A549 (cell line): ENCODE results near the gene RNF4. TPM values are rescaled to one million over a fixed set of nuclear protein-coding genes. Genes with fewer than 3 reads are reported as not detected.

Experiments used
- ATAC-seq, 2 experiments: fragments of 200-7000 bp in 1 of 2; fragments of >200 bp in 1 of 2; cut with Nextera tagmentation in 1 of 2; cut with Tn5 transposase in 1 of 2; 3 replicates each; pipeline versions ENCODE4 v1.8.0 to v1.9.1; 2018 to 2020; ENCODE audit warnings: mild to moderate bottlenecking in 1 of 2, moderate library complexity in 1 of 2
- CTCF ChIA-PET: fragments of 300-600 bp; sonication (Branson Sonifier 250); formaldehyde crosslinking; extraction: SDS; loops from one replicate; lab custom pipeline; 2021; ENCODE audit warnings: antibody characterized with exemption, inconsistent platforms; lab: Yijun Ruan, JAX
- POLR2A ChIA-PET: fragments of 350-600 bp; formaldehyde crosslinking; extraction: SDS; loops from one replicate; lab custom pipeline; 2021; ENCODE audit warnings: antibody characterized with exemption, inconsistent platforms; lab: Yijun Ruan, JAX
- DNase-seq, 2 experiments: peaks; one replicate each; pipeline versions ENCODE4 v3.0.0 to v3.0.0-alpha.2; 2011 to 2016; ENCODE audit warnings: low read depth in 1 of 2, low spot score in 1 of 2
- FAIRE-seq: peaks from 2 replicates; lab custom pipeline; 2011; peaks lifted over from hg19 to GRCh38; lab: Jason Lieb, UNC
- H3K27ac ChIP-seq, 2 experiments: fragments of >200 bp; sonication (Bioruptor Twin); formaldehyde crosslinking; 3 replicates each; pipeline ENCODE4 v1.5.1; 2016 to 2017
- H3K4me1 ChIP-seq: fragments of >200 bp; sonication (Bioruptor Twin); formaldehyde crosslinking; 3 replicates; pipeline ENCODE4 v1.6.1; 2016
- H3K4me2 ChIP-seq: fragments of >200 bp; sonication (Bioruptor Twin); formaldehyde crosslinking; 3 replicates; pipeline ENCODE4 v1.6.1; 2016
- H3K4me3 ChIP-seq: fragments of >200 bp; sonication (Bioruptor Twin); formaldehyde crosslinking; 3 replicates; pipeline ENCODE4 v1.5.1; 2016
- H3K9me3 ChIP-seq: fragments of >200 bp; sonication (Bioruptor Twin); formaldehyde crosslinking; 3 replicates; pipeline ENCODE4 v1.6.1; 2016
- CBX8 ChIP-seq: fragments of 200-600 bp; sonication (generic); IDR thresholded peaks from 2 replicates; pipeline ENCODE4 v1.6.1; 2016
- EP300 ChIP-seq, 2 experiments: fragments of >200 bp; sonication (Bioruptor Twin); formaldehyde crosslinking; IDR thresholded peaks; 2 replicates in 1 of 2; 3 replicates in 1 of 2; pipeline ENCODE4 v1.6.1; 2016 to 2017
- GATA3 ChIP-seq: IDR thresholded peaks from 2 replicates; pipeline ENCODE4 v1.6.1; 2012; ENCODE audit warnings: borderline replicate concordance
- HOXA7 ChIP-seq: fragments of 250-450 bp; sonication (Bioruptor Pico); IDR thresholded peaks from 2 replicates; pipeline ENCODE4 v1.5.0; 2020; ENCODE audit warnings: mild to moderate bottlenecking, moderate library complexity
- HOXB13 ChIP-seq: fragments of 250-450 bp; sonication (Bioruptor Pico); IDR thresholded peaks from 2 replicates; pipeline ENCODE4 v1.5.0; 2020; ENCODE audit warnings: low read depth, mild to moderate bottlenecking, moderate library complexity
- MYC ChIP-seq: IDR thresholded peaks from 2 replicates; pipeline ENCODE4 v1.6.1; 2012; ENCODE audit warnings: mild to moderate bottlenecking, inconsistent platforms, low read length, improper control_type of control experiment, borderline replicate concordance
- POLR2AphosphoS2 ChIP-seq: conservative IDR thresholded peaks from 2 replicates; pipeline ENCODE4 v1.6.1; 2012; ENCODE audit warnings: low read length, improper control_type of control experiment, inconsistent platforms
- RARB ChIP-seq: fragments of 250-450 bp; sonication (Bioruptor Pico); IDR thresholded peaks from 2 replicates; pipeline ENCODE4 v1.8.0; 2021; ENCODE audit warnings: mild to moderate bottlenecking, moderate library complexity
- ZC3H11A ChIP-seq: fragments of 450-650 bp; IDR thresholded peaks from 2 replicates; pipeline ENCODE4 v1.6.1; 2014; ENCODE audit warnings: antibody characterized with exemption, mild to moderate bottlenecking
- ZSCAN20 ChIP-seq: fragments of 250-450 bp; sonication (Bioruptor Pico); IDR thresholded peaks from 2 replicates; pipeline ENCODE4 v1.8.0; 2022; ENCODE audit warnings: mild to moderate bottlenecking, moderate library complexity
- WGBS: methylation state at CpG from one replicate; pipeline ENCODE4 v1.1.6; 2017; ENCODE audit errors: missing lambda C conversion rate; 5-methylcytosine and 5-hydroxymethylcytosine counted together
- polyA plus RNA-seq, 4 experiments: library from polyadenylated mRNA; depleted of rRNA in 3 of 4; stranded (reverse); fragments of >200 nt; fragmentation: RNase III in 1 of 4; extraction: RNeasy Plus Mini Kit Qiagen cat#74134 plus additional on column Dnase treatment in 1 of 4; gene quantifications; 2 replicates in 3 of 4; 3 replicates in 1 of 4; pipeline ENCODE4 v1.2.3, GENCODE V29; 2011 to 2017
- TF ChIP-seq, protein P1 (sequence below): fragments of >200 bp; sonication (Bioruptor Twin); formaldehyde crosslinking; IDR thresholded peaks from 3 replicates; pipeline ENCODE4 v1.5.1; 2016
- TF ChIP-seq, protein P2 (sequence below): fragments of 150-350 bp; IDR thresholded peaks from 2 replicates; pipeline ENCODE4 v1.6.1; 2014; ENCODE audit warnings: low read depth, mild to moderate bottlenecking, low read length
- TF ChIP-seq, protein P3 (sequence below): fragments of >200 bp; sonication (Bioruptor Twin); formaldehyde crosslinking; IDR thresholded peaks from 2 replicates; pipeline ENCODE4 v1.6.1; 2016
- TF ChIP-seq, protein P4 (sequence below): IDR thresholded peaks from 2 replicates; pipeline ENCODE4 v1.6.1; 2012
- TF ChIP-seq, protein P5 (sequence below): fragments of 200-600 bp; sonication (generic); IDR thresholded peaks from 2 replicates; pipeline ENCODE4 v1.6.1; 2016; ENCODE audit warnings: antibody characterized with exemption, mild to moderate bottlenecking, moderate library complexity
- TF ChIP-seq, protein P6 (sequence below): IDR thresholded peaks from 2 replicates; pipeline ENCODE4 v1.6.1; 2012; ENCODE audit warnings: low read depth, borderline replicate concordance

Gene RNF4
- polyA plus RNA-seq, 2 of the 4 experiments (the other 2 are of a cell fraction), result 65.8 to 93.5 TPM

DNA sequence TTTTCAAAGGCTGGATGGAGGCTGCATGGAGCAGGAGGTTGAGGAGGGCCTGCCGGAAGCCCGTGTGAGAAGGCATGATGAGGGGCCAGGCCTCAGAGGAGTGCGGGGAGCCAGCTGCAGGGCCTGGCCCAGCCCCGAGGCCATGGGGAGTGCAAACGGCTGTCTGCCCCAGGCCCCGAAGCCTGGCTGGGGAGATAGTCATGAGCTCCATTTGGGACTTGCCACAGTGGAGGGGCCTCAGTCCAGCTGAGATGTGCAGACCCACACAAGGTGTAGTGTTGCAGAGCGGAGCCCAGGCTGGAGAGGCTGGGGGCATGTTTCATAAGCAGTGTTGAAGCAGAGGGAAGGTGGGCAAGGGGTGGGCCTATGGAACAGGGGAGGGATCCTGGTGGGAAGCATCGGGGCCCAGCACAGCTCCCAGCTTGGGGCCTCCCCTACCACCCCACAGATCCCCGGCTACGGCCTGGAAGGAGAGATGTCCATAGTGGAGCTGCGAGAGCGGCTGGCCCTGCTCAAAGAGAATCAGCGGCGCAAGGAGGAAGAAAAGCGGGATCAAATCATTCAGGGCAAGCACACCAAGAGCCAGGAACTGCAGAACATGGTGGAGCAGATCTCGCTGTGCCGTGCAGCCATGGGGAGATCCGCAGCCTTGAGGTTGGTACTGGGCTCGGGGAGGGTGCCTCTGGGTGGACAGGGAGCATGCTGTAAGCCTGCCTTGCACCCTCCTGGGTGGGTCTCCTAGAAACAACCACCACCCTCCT lies 9.1 kb upstream of the RNF4 start:
- H3K4me3 ChIP-seq, result no peak overlapping the region
- TF ChIP-seq, protein P1, sequence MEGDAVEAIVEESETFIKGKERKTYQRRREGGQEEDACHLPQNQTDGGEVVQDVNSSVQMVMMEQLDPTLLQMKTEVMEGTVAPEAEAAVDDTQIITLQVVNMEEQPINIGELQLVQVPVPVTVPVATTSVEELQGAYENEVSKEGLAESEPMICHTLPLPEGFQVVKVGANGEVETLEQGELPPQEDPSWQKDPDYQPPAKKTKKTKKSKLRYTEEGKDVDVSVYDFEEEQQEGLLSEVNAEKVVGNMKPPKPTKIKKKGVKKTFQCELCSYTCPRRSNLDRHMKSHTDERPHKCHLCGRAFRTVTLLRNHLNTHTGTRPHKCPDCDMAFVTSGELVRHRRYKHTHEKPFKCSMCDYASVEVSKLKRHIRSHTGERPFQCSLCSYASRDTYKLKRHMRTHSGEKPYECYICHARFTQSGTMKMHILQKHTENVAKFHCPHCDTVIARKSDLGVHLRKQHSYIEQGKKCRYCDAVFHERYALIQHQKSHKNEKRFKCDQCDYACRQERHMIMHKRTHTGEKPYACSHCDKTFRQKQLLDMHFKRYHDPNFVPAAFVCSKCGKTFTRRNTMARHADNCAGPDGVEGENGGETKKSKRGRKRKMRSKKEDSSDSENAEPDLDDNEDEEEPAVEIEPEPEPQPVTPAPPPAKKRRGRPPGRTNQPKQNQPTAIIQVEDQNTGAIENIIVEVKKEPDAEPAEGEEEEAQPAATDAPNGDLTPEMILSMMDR, result no peak
- TF ChIP-seq POLR2AphosphoS2 (no peak), CBX8 (no peak), MYC (no peak), GATA3 (no peak), EP300 (IDR thresholded peaks at IDR 0.05) (no peak), RARB (CRISPR knock-in tag) (no peak), ZC3H11A (no peak), HOXB13 (CRISPR knock-in tag) (no peak), HOXA7 (CRISPR knock-in tag) (no peak), ZSCAN20 (CRISPR knock-in tag) (no peak)
- TF ChIP-seq, protein P2, sequence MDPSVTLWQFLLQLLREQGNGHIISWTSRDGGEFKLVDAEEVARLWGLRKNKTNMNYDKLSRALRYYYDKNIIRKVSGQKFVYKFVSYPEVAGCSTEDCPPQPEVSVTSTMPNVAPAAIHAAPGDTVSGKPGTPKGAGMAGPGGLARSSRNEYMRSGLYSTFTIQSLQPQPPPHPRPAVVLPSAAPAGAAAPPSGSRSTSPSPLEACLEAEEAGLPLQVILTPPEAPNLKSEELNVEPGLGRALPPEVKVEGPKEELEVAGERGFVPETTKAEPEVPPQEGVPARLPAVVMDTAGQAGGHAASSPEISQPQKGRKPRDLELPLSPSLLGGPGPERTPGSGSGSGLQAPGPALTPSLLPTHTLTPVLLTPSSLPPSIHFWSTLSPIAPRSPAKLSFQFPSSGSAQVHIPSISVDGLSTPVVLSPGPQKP, result no peak
- TF ChIP-seq, protein P3, sequence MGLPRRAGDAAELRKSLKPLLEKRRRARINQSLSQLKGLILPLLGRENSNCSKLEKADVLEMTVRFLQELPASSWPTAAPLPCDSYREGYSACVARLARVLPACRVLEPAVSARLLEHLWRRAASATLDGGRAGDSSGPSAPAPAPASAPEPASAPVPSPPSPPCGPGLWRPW, result no peak
- TF ChIP-seq, protein P4, sequence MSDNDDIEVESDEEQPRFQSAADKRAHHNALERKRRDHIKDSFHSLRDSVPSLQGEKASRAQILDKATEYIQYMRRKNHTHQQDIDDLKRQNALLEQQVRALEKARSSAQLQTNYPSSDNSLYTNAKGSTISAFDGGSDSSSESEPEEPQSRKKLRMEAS, result no peak
- TF ChIP-seq, protein P5, sequence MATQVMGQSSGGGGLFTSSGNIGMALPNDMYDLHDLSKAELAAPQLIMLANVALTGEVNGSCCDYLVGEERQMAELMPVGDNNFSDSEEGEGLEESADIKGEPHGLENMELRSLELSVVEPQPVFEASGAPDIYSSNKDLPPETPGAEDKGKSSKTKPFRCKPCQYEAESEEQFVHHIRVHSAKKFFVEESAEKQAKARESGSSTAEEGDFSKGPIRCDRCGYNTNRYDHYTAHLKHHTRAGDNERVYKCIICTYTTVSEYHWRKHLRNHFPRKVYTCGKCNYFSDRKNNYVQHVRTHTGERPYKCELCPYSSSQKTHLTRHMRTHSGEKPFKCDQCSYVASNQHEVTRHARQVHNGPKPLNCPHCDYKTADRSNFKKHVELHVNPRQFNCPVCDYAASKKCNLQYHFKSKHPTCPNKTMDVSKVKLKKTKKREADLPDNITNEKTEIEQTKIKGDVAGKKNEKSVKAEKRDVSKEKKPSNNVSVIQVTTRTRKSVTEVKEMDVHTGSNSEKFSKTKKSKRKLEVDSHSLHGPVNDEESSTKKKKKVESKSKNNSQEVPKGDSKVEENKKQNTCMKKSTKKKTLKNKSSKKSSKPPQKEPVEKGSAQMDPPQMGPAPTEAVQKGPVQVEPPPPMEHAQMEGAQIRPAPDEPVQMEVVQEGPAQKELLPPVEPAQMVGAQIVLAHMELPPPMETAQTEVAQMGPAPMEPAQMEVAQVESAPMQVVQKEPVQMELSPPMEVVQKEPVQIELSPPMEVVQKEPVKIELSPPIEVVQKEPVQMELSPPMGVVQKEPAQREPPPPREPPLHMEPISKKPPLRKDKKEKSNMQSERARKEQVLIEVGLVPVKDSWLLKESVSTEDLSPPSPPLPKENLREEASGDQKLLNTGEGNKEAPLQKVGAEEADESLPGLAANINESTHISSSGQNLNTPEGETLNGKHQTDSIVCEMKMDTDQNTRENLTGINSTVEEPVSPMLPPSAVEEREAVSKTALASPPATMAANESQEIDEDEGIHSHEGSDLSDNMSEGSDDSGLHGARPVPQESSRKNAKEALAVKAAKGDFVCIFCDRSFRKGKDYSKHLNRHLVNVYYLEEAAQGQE, result no peak
- TF ChIP-seq, protein P6, sequence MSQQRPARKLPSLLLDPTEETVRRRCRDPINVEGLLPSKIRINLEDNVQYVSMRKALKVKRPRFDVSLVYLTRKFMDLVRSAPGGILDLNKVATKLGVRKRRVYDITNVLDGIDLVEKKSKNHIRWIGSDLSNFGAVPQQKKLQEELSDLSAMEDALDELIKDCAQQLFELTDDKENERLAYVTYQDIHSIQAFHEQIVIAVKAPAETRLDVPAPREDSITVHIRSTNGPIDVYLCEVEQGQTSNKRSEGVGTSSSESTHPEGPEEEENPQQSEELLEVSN, result no peak
- TF ChIP-seq, all 56 proteins: peak for 0
- Histone ChIP-seq H3K4me1 (peaks cover 8% of the 10 kb centered on the region), H3K9me3 (no peaks in the 10 kb centered on the region), H3K27ac (no peak overlapping the region), H3K4me2 (no peak overlapping the region)
- ChIA-PET CTCF (interaction anchor here (2.8 kb wide), 1 partner anchor 9 kb away, joined by 10 read pairs; no protein-coding TSS in a partner anchor), POLR2A (no interaction called here)
- no peak for DNase-seq
- FAIRE-seq, result no peak
- 89% methylated on average over 15 of the region's 19 CpGs for WGBS
- no peak for ATAC-seq
